Mesodermal cell (in vitro differentiated cells): ENCODE results near the gene MYH7.
"Not testable (repeated sequence)": the region's sequence is repeated elsewhere in the genome, so short reads cannot be mapped to it uniquely, and the experiment has no call there.

Experiments used
- H3K27ac ChIP-seq: 2 replicates; pipeline ENCODE4 v1.7.0; 2013; ENCODE audit warnings: mild to moderate bottlenecking, low read depth, low read length, moderate library complexity; ENCODE audit not compliant: severe bottlenecking
- H3K36me3 ChIP-seq: 2 replicates; pipeline ENCODE4 v1.7.1; 2013; ENCODE audit warnings: mild to moderate bottlenecking, low read length, moderate library complexity; ENCODE audit not compliant: control insufficient read depth, insufficient read depth
- H3K4me1 ChIP-seq: one replicate; pipeline ENCODE4 v1.7.1; 2013; ENCODE audit warnings: mild to moderate bottlenecking, low read length; ENCODE audit not compliant: insufficient read depth, control insufficient read depth, poor library complexity, severe bottlenecking
- H3K4me3 ChIP-seq: 2 replicates; pipeline ENCODE4 v1.7.0; 2013; ENCODE audit warnings: low read length, control low read depth, mild to moderate bottlenecking; ENCODE audit not compliant: insufficient read depth, poor library complexity, severe bottlenecking; ENCODE audit errors: extremely low read depth
- H3K9me3 ChIP-seq: 2 replicates; pipeline ENCODE4 v1.7.1; 2013; ENCODE audit warnings: mild to moderate bottlenecking, low read length, moderate library complexity; ENCODE audit not compliant: control insufficient read depth
- WGBS, 2 experiments: methylation state at CpG; one replicate each; pipeline ENCODE4 v1.1.5; 2013; ENCODE audit warnings: missing lambda C conversion rate in 2 of 2; ENCODE audit not compliant: insufficient coverage in 2 of 2; 5-methylcytosine and 5-hydroxymethylcytosine counted together

Gene MYH7

GRCh38 chr14:23430016-23430722 lies 5.3 kb downstream of the MYH7 start:
- H3K4me3 ChIP-seq: no peak overlapping the region
- H3K27ac ChIP-seq: no peak overlapping the region
- no peaks in the 10 kb centered on the region for H3K36me3 ChIP-seq
- H3K9me3 ChIP-seq: no peaks in the 10 kb centered on the region
- WGBS, 2 experiments: 85 to 96% methylated on average over 7 to 10 of the region's 10 CpGs
- H3K4me1 ChIP-seq: peaks cover 5% of the 10 kb centered on the region

DNA sequence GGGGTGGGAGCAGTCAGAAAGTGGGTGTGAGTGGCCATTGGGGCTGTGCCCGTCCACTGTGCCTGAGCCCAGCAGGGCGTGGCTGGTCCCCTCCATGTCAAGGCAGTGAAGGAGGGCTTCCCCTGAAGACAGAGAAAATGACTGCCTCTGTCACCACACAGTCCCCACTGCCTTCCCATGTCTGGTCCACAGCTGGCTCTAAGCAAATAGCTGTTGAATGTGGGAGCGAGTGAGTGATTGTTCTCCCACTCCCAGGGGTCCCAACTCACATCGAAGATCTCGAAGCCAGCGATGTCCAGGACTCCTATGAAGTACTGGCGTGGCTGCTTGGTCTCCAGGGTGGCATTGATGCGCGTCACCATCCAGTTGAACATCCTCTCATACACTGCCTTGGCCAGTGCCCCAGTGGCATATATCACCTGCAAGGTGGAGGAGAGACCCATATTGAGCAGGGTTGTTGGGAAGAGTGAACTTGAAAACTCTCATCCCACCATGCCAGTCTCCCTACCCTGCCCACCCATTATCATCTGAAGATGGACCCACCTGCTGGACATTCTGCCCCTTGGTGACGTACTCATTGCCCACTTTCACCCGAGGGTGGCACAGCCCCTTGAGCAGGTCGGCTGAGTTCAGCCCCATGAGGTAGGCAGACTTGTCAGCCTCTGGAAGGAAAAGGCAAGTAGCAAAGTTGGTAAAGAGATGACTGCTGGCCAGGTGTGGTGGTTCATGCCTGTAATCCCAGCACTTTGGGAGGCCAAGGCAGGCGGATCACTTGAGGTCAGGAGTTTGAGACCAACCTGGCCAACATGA lies 6.6 kb downstream of the MYH7 start:
- Histone ChIP-seq H3K4me1 (peaks cover 3% of the 10 kb centered on the region), H3K4me3 (no peak overlapping the region), H3K36me3 (no peaks in the 10 kb centered on the region), H3K27ac (no peak overlapping the region), H3K9me3 (no peaks in the 10 kb centered on the region)
- 94% methylated on average over 7 of the region's 13 CpGs; no CpG with 5 or more reads in 1 of the 2 experiments for WGBS, 2 experiments

- WGBS, 2 experiments: 95 to 100% methylated on average over 2 to 5 of the region's 6 CpGs
- not testable (repeated sequence) for H3K4me1 ChIP-seq, H3K9me3 ChIP-seq, H3K4me3 ChIP-seq, H3K27ac ChIP-seq, H3K36me3 ChIP-seq
These were observed 9.7 kb downstream of the MYH7 start for GRCh38 chr14:23425798-23426197.

GRCh38 chr14:23425169-23425568 lies 10.3 kb downstream of the MYH7 start:
- H3K4me1 ChIP-seq: no peaks in the 10 kb centered on the region
- 67 to 85% methylated on average over 5 to 10 of the region's 10 CpGs for WGBS, 2 experiments
- no peaks in the 10 kb centered on the region for H3K9me3 ChIP-seq
- H3K4me3 ChIP-seq: no peak overlapping the region
- H3K27ac ChIP-seq: no peak overlapping the region
- H3K36me3 ChIP-seq: no peaks in the 10 kb centered on the region

- no peaks in the 10 kb centered on the region for H3K4me1 ChIP-seq
- no peak overlapping the region for H3K27ac ChIP-seq
- H3K4me3 ChIP-seq: no peak overlapping the region
- no peaks in the 10 kb centered on the region for H3K36me3 ChIP-seq
- H3K9me3 ChIP-seq: no peaks in the 10 kb centered on the region
- WGBS, 2 experiments: 91 to 93% methylated on average over 5 to 6 of the region's 6 CpGs
These were observed 11.8 kb downstream of the MYH7 start for GRCh38 chr14:23423657-23424056.

DNA sequence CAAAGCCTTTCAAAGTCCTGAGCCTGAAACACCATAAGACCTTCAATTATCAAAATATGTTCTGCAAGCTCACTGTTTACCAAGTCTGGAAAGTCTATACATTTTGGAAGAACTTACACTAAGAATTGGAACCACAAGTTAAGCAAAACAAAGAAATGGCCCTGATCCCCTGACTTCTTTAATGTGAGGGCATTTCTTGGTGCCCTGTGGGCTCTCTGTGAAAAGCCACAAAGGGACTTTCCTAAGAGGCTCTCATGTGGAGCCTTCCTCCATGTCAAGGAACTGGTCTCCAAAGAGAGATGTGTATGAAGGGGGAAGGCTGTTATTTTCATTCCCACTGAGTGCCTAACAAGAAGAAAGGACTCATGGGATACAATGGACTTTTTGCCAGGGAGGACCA lies 13.9 kb downstream of the MYH7 start:
- Histone ChIP-seq H3K9me3 (no peaks in the 10 kb centered on the region), H3K4me1 (no peaks in the 10 kb centered on the region), H3K4me3 (no peak overlapping the region), H3K27ac (no peak overlapping the region), H3K36me3 (no peaks in the 10 kb centered on the region)

DNA sequence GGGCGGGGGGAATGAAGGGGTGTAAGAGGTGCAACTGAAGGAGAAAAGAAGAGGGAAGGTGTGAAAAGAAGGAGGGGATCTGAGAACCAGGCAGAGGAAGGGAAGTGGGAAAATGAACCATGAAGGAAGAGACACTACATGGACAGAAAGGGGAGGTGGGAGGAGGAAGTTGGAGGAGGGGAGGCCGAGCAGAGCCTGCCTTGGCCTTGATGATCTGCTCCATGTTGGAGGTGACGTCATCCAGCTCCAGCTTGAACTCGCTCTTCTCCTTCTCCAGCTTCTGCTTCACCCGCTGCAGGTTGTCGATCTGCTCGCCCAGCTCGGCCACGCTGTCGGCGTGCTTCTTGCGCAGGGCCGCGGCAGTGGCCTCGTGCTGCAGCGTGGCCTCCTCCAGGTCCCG lies 15.8 kb downstream of the MYH7 start:
- H3K4me3 ChIP-seq, H3K9me3 ChIP-seq, H3K36me3 ChIP-seq, H3K4me1 ChIP-seq, H3K27ac ChIP-seq: not testable (repeated sequence)
- WGBS, 2 experiments: 91 to 92% methylated on average over 1 of the region's 17 CpGs

- no peaks in the 10 kb centered on the region for H3K4me1 ChIP-seq
- WGBS, 2 experiments: 90 to 96% methylated on average over 9 to 19 of the region's 21 CpGs
- no peak overlapping the region for H3K4me3 ChIP-seq
- no peaks in the 10 kb centered on the region for H3K9me3 ChIP-seq
- H3K36me3 ChIP-seq: no peaks in the 10 kb centered on the region
- no peak overlapping the region for H3K27ac ChIP-seq
These were observed 17.4 kb downstream of the MYH7 start for GRCh38 chr14:23418021-23418420.

DNA sequence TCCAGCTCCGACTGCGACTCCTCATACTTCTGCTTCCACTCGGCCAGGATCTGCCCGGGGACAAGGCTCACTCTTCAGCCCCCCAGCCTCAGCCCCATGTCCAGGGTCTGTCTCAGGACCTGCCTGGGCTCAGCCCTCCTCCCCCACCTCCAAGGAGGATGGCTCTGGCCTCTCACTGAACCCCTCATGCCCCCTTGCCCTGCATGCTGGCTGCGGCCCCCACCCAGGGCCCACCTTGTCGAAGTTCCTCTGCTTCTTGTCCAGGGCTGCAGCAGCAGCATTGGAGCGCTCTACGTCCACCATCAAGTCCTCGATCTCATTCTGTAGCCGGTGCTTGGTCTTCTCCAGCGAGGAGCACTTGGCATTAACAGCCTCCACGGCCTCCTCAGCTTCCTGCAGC lies 18.2 kb downstream of the MYH7 start:
- H3K4me1 ChIP-seq, H3K27ac ChIP-seq, H3K4me3 ChIP-seq, H3K9me3 ChIP-seq, H3K36me3 ChIP-seq: not testable (repeated sequence)
- WGBS, 2 experiments: 93 to 98% methylated on average over 4 to 9 of the region's 12 CpGs

- H3K27ac ChIP-seq: no peak overlapping the region
- no peaks in the 10 kb centered on the region for H3K9me3 ChIP-seq
- WGBS, 2 experiments: 91 to 97% methylated on average over 10 to 11 of the region's 11 CpGs
- no peaks in the 10 kb centered on the region for H3K4me1 ChIP-seq
- H3K4me3 ChIP-seq: no peak overlapping the region
- no peaks in the 10 kb centered on the region for H3K36me3 ChIP-seq
These were observed 18.7 kb downstream of the MYH7 start for GRCh38 chr14:23416801-23417200.
